Measurements from ENCODE around the gene MAB21L3.

The MAB21L3 gene

DNA sequence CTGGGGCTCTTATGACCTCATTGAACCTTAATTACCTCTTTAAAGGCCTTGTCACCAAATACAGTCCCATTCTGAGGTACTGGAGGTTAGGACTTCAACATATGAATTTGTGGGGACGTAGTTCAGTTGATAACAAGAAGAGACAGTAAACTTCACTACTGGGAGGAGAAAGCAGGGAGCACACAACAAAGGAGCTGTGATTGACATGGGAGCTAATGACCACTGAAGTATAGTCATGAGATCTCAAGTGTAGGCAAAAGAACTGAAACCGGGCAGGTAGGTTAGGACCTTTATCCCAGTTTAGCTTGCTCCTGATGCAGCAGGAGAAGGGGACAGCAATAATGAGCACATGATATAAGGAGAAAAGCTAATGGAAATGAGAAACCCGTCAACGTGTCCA lies 11.8 kb upstream of the MAB21L3 start:
- Histone ChIP-seq H3K27me3 (ENCODE audit: insufficient read depth, low read depth) (no peaks in the 10 kb centered on the region), H3K79me2 (ENCODE audit: insufficient read depth, low read depth) (no peaks in the 10 kb centered on the region)

DNA sequence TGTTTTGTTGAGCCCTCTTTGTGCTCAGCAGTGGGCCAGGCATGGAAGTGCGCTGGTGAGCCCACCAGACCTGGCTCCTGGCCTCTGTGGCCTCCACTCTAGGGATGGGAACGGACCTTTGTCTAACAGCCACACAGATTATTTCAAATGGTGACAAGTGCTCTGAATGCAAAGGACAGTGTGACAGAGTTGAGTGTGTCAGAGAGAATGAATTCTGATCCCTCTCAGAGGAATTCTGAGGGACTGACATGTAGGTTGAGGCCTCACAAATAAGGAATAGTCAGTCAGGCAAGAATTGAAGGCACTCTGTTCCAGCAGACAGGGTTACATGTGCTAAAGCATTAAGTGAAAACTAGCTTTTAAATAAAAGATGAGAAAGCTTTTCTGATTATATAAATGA lies 11.3 kb upstream of the MAB21L3 start:
- H3K9ac ChIP-seq: no peak overlapping the region
- no peaks in the 10 kb centered on the region for H4K20me1 ChIP-seq (ENCODE audit: insufficient read depth)
- no peak overlapping the region for H2AFZ ChIP-seq (ENCODE audit: low read depth)
- no peak overlapping the region for H3K27ac ChIP-seq
- H3K36me3 ChIP-seq (ENCODE audit: insufficient read depth): no peaks in the 10 kb centered on the region
- H3K4me2 ChIP-seq: no peak overlapping the region
- no peaks in the 10 kb centered on the region for H3K79me2 ChIP-seq (ENCODE audit: insufficient read depth, low read depth)
- no peaks in the 10 kb centered on the region for H3K4me1 ChIP-seq (ENCODE audit: low read depth, poor library complexity, severe bottlenecking)
- no peak overlapping the region for H3K4me3 ChIP-seq (IDR thresholded peaks at IDR 0.05; ENCODE audit: insufficient read depth, low read depth, low read length)
- TF ChIP-seq, protein P1, sequence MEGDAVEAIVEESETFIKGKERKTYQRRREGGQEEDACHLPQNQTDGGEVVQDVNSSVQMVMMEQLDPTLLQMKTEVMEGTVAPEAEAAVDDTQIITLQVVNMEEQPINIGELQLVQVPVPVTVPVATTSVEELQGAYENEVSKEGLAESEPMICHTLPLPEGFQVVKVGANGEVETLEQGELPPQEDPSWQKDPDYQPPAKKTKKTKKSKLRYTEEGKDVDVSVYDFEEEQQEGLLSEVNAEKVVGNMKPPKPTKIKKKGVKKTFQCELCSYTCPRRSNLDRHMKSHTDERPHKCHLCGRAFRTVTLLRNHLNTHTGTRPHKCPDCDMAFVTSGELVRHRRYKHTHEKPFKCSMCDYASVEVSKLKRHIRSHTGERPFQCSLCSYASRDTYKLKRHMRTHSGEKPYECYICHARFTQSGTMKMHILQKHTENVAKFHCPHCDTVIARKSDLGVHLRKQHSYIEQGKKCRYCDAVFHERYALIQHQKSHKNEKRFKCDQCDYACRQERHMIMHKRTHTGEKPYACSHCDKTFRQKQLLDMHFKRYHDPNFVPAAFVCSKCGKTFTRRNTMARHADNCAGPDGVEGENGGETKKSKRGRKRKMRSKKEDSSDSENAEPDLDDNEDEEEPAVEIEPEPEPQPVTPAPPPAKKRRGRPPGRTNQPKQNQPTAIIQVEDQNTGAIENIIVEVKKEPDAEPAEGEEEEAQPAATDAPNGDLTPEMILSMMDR (conservative IDR thresholded peaks at IDR 0.05; ENCODE audit: low read depth, low read length): no peak
- no peaks in the 10 kb centered on the region for H3K27me3 ChIP-seq (ENCODE audit: insufficient read depth, low read depth)

More for the DNA sequence above, 11.8 kb upstream of the MAB21L3 start:
- Histone ChIP-seq H3K4me2 (no peak overlapping the region), H3K36me3 (ENCODE audit: insufficient read depth) (no peaks in the 10 kb centered on the region), H3K4me1 (ENCODE audit: low read depth, poor library complexity, severe bottlenecking) (no peaks in the 10 kb centered on the region), H4K20me1 (ENCODE audit: insufficient read depth) (no peaks in the 10 kb centered on the region), H2AFZ (ENCODE audit: low read depth) (no peak overlapping the region), H3K9ac (no peak overlapping the region), H3K27ac (no peak overlapping the region), H3K4me3 (IDR thresholded peaks at IDR 0.05; ENCODE audit: insufficient read depth, low read depth, low read length) (no peak overlapping the region)
- TF ChIP-seq, protein P1 (conservative IDR thresholded peaks at IDR 0.05; ENCODE audit: low read depth, low read length): no peak

DNA sequence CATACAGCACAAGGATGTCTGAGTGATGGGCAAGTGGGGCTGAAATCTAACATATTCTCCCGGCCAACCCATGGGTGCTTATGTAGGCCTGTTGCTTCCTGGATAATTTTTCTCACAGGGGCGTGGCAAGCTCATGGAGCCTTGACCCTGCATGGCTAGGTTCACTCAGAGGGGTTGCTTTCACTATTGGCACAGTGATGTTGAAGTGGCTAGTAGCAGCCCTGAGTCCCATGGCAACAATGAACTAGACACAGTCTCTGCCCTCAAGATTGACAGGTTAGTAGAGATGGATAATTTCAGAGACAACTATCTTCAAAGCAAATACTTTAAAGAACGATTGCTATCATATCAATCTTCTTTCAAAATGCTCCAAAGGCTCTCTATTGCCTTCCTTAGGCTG lies 6.5 kb upstream of the MAB21L3 start:
- H3K36me3 ChIP-seq (ENCODE audit: insufficient read depth): no peaks in the 10 kb centered on the region
- H3K27me3 ChIP-seq (ENCODE audit: insufficient read depth, low read depth): no peaks in the 10 kb centered on the region
- TF ChIP-seq, protein P1 (conservative IDR thresholded peaks at IDR 0.05; ENCODE audit: low read depth, low read length): no peak
- no peaks in the 10 kb centered on the region for H3K79me2 ChIP-seq (ENCODE audit: insufficient read depth, low read depth)
- no peaks in the 10 kb centered on the region for H3K4me1 ChIP-seq (ENCODE audit: low read depth, poor library complexity, severe bottlenecking)
- H3K9ac ChIP-seq: no peak overlapping the region
- H2AFZ ChIP-seq (ENCODE audit: low read depth): no peak overlapping the region
- no peak overlapping the region for H3K27ac ChIP-seq
- no peak overlapping the region for H3K4me2 ChIP-seq
- no peaks in the 10 kb centered on the region for H4K20me1 ChIP-seq (ENCODE audit: insufficient read depth)
- H3K4me3 ChIP-seq (IDR thresholded peaks at IDR 0.05; ENCODE audit: insufficient read depth, low read depth, low read length): no peak overlapping the region

DNA sequence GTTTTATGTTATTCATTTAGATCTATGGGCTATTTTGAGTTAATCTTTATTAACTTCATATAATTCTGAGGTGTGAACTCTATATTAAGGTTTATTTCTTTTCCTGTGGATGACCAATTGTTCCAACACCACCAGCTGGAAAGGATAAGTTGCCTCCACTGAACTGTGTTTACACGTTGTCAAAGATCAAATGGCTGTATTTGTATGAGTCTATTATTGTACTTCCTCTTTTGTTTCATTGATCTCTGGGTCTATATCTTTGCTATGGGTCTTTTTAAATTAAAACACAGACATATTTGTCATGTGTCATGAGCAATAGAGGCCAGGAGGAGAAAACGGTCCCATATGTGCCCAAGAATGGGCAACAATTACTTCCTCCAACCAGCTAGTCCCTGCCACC lies 5.2 kb upstream of the MAB21L3 start:
- Histone ChIP-seq H3K79me2 (ENCODE audit: insufficient read depth, low read depth) (no peaks in the 10 kb centered on the region), H3K4me1 (ENCODE audit: low read depth, poor library complexity, severe bottlenecking) (no peaks in the 10 kb centered on the region), H3K27ac (no peak overlapping the region), H3K9ac (no peak overlapping the region), H3K36me3 (ENCODE audit: insufficient read depth) (no peaks in the 10 kb centered on the region), H2AFZ (ENCODE audit: low read depth) (no peak overlapping the region), H3K4me3 (IDR thresholded peaks at IDR 0.05; ENCODE audit: insufficient read depth, low read depth, low read length) (no peak overlapping the region), H3K27me3 (ENCODE audit: insufficient read depth, low read depth) (no peaks in the 10 kb centered on the region), H4K20me1 (ENCODE audit: insufficient read depth) (no peaks in the 10 kb centered on the region), H3K4me2 (no peak overlapping the region)
- TF ChIP-seq, protein P1 (conservative IDR thresholded peaks at IDR 0.05; ENCODE audit: low read depth, low read length): no peak

All from KMS-11 (cell line).